ENCODE measurements around the gene EIF3A.

The EIF3A gene

GRCh38 chr10:118992496-118992895 lies 88.1 kb downstream of the EIF3A start:
- no peak for FAIRE-seq
- DNase-seq (ENCODE audit: insufficient read length, low spot score), result no peak
- no peak for TF ChIP-seq CTCF (IDR thresholded peaks at IDR 0.05; ENCODE audit: insufficient read depth, missing control alignments)

GRCh38 chr10:118990326-118990725 lies 90.3 kb downstream of the EIF3A start:
- no peak for FAIRE-seq
- DNase-seq (ENCODE audit: insufficient read length, low spot score), result no peak
- no peak for TF ChIP-seq CTCF (IDR thresholded peaks at IDR 0.05; ENCODE audit: insufficient read depth, missing control alignments)

- TF ChIP-seq CTCF (IDR thresholded peaks at IDR 0.05; ENCODE audit: insufficient read depth, missing control alignments), result no peak
- DNase-seq (ENCODE audit: insufficient read length, low spot score), result no peak
- no peak for FAIRE-seq
Measured at GRCh38 chr10:118986815-118987790, 93.5 kb downstream of the EIF3A start.

- TF ChIP-seq CTCF (IDR thresholded peaks at IDR 0.05; ENCODE audit: insufficient read depth, missing control alignments), result no peak
- DNase-seq (ENCODE audit: insufficient read length, low spot score) (no peak), FAIRE-seq (no peak)
Measured at GRCh38 chr10:118985576-118985975, 95.0 kb downstream of the EIF3A start.

Measured in D721Med (cell line).